ENCODE results near the gene ZNF512.
A peak's percentile ranks its signal among the peaks of the same experiment; 100 is the strongest.

ZNF512 gene

DNA sequence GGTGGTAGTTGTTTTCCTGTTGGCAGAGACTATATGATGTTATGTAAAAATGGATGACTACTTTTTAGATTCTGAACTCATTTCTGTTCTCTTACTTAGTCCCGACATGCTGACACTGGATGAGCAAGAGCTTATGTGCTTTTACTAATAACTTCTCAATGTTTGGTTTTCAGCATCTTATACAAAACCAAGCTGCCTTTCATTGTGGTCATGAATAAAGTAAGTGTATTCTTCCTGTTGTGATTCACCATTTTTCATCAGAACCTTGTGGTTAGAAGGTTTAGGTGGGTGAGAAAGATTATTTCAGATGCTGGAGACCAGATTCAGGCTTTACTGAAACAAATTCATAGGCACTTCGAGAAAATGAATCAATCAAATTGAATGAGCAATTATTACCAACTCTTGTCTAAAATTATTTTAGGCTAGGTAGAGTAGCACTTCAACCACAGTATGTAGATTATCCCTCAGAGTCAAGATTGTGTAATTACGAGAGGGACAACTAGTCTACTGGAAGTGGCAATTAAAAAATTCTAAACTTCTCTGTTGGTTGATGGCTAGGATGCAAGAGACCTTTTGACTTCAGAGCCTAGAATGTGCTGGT is 55.3 kb downstream of the ZNF512 start:
- DNase-seq: no peak

DNA sequence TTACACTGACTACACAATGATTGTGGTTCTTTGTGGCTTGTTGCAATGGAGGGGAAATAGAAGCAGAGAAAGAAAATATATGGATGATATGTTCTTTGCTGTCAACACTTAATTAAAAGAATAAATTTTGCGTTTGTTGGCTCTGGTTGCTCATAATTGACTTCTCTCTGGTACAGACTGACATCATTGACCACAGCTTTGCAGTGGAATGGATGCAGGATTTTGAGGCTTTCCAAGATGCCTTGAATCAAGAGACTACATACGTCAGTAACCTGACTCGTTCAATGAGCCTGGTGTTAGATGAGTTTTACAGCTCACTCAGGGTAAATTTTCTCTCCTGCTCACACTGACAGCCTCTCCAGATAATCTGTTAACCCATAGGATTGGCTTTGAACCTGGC is 55.9 kb downstream of the ZNF512 start:
- DNase-seq: no peak

GRCh38 chr2:27640722-27641245 is 57.9 kb downstream of the ZNF512 start:
- DNase-seq: no peak

DNA sequence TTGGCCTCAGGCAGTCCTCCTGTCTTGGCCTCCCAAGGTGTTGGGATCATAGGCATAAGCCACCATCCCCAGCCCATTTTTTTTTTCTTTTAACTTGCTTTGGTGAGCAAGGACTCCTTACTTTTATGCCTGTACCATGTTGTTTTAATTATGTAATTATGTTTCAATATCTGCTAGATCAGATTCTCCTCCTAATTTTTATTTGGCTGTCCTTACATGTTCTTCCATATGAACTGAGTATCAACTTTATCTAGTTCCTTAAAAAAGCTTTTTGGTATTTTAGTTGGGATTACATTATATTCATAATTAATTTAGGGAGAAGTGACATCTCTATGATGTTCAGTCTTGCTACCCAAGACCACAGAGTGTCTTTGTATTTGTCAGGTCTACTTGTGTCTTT is 62.4 kb downstream of the ZNF512 start:
- no peak for DNase-seq

DNA sequence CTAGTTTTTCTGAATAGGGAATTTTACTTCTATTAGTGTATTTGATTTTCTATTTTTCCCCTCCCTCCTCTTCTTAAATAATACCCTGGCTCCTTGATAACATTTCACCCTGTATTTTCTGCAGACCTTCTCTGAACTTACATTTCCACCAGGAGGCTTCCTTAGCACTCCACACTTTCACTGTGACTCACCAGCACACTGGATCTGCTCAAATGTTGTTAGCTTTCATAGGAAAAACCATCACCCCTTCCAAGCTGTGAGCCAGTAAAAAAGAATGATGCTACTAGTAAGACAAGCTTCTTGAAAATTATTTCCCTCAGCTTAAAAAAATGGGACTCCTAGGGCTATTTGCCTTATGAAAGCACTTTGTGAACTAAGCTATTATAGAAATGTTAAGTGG is 64.4 kb downstream of the ZNF512 start:
- no peak for DNase-seq

GRCh38 chr2:27647737-27648136 is 64.9 kb downstream of the ZNF512 start:
- DNase-seq: no peak

DNA sequence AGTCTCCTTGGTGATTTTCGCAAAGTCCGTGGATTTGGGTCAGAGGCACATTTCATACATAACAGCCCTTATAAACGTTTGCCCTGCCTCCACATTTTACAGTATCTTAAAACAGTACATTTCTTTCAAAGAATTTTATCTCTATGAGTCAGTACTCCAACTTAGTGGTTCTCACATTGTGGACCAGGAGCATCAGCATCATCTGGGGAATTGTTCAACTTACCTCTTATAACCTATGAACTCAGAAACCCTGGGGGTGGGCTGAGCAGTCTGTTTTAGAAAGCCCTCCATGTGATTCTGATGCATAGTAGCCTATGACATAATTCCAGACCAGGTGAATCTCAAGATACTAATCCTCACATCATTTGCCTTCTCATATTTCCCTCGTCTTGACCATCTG is 68.2 kb downstream of the ZNF512 start:
- no peak for DNase-seq

DNA sequence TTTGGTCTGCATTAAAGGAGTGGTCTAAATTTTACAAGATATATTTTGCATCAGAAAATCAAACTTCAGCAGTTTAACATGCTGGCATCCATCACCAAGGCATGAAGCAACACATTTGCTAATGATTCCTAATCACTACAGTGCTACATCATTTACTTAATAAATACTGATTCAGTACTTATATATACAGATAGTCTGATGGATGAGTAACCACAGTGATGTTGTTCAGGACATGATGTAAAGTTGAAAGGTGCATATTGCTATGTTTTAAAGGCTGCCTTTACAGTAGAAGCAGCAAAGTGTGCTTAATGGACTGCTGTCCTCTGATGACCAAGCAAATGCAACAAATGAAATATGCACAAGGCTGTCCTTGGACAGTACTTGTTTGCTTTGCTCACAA is 69.5 kb downstream of the ZNF512 start:
- no peak for DNase-seq

DNA sequence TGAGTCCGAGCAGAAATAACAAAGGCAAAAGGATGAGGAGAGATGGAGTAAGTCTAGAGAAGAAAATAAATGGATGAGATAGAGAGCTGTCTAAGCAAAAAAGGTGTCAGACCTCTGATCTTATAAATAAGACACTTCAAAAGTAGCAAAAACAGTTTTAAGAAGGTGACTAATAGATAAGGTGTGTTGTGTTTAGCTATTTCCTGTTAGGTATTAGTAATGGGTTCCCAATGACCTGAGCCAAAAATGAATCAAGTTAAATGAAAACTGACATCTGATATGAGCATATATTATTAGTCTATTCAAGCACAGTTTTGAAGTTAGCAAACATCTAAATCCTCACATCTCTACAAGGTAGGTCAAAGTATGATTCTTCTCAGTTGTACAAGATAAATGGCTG is 69.9 kb downstream of the ZNF512 start:
- no peak for DNase-seq

- DNase-seq: no peak
Observed at GRCh38 chr2:27653397-27653796, 70.6 kb downstream of the ZNF512 start.

- DNase-seq: no peak
Observed at GRCh38 chr2:27655155-27655951, 72.5 kb downstream of the ZNF512 start.

DNA sequence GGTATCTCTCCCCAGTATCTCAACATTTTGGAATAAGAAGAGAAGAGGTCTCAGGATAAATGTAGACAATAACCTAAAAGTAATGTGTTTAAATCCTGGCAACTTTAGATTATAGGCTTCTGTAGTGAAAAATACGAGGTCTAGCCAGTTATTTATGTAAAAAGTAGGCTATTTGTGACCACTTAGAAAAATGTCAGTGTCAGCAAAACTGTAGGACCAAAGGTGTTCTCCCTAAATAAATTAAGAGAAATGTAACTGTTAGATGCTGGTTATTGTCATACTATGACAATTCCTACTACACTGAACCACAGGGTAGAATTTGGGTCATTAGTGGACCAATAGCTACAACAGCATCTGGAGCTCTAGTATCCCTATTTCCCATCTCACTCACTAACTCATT is 78.5 kb downstream of the ZNF512 start:
- no peak for DNase-seq

- peak; percentile 71 for DNase-seq
Observed at GRCh38 chr2:27663285-27664153, 80.7 kb downstream of the ZNF512 start, which contains the start of the genes SLC4A1AP and SUPT7L. TSS of gene SLC4A1AP (plus strand) at chr2:27663889. CDS start at chr2:27663915, 26 bp downstream. TSS of gene SUPT7L (minus strand) at chr2:27663614. CDS start at chr2:27662192, 1,422 bp downstream.

DNA sequence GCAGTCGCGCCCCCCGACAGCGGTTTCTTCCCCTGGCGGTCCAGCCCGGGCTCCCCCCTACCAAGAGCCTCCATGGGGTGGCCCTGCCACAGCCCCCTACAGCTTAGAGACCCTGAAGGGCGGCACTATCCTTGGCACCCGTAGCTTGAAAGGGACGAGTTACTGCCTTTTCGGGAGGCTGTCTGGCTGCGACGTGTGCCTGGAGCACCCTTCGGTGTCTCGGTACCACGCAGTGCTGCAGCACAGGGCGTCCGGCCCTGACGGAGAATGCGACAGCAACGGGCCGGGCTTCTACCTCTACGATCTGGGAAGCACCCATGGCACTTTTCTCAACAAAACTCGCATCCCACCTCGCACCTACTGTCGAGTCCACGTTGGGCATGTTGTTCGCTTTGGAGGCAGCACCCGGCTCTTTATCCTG is 81.3 kb downstream of the ZNF512 start:
- no peak for DNase-seq

- no peak for DNase-seq
Observed at GRCh38 chr2:27664622-27665363, 82.0 kb downstream of the ZNF512 start.

- no peak for DNase-seq
Observed at GRCh38 chr2:27667446-27667845, 84.6 kb downstream of the ZNF512 start.

DNA sequence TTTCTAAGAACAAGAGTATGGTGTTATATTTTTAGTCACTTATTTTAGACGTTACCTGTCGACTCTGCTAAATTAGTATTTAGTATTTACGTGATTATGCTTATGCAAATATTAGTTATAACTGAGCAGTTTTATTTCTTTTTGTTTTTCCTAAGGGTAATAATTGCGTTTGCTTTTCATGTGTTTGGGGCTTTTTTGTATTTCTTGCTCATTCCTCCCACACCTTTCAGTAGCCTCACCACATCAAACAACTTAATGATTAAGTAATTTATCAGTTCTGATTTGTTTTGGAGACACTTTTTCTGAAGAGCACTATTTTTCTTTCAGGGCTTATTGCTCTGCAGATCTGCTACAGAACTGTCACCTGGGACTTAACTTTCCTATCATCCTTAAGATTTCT is 88.4 kb downstream of the ZNF512 start:
- DNase-seq: no peak
